Panc1 (cell line): ENCODE measurements around the gene CDAN1. TPM values are rescaled to one million over a fixed set of nuclear protein-coding genes. Genes with fewer than 3 reads are reported as not detected.
"Not testable (repeated sequence)": the region's sequence is repeated elsewhere in the genome, so short reads cannot be mapped to it uniquely, and the experiment has no call there.

Experiments
- ATAC-seq: fragments of 200-7000 bp; cut with Tn5 transposase; 2 replicates; pipeline ENCODE4 v1.9.1; 2020; ENCODE audit warnings: mild to moderate bottlenecking, moderate library complexity
- BruUV-seq: library from RNA; stranded (reverse); fragments of 400-500 nt; replicated peaks from 2 replicates; lab custom pipeline; 2021; lab: Mats Ljungman, UMichigan
- CTCF ChIA-PET: fragments of 300-600 bp; sonication (Branson Sonifier 250); formaldehyde crosslinking; loops from one replicate; lab custom pipeline; 2022; ENCODE audit warnings: antibody characterized with exemption; lab: Charles Lee
- POLR2A ChIA-PET: fragments of 300-600 bp; sonication (Branson Sonifier 250); formaldehyde crosslinking; loops from one replicate; lab custom pipeline; 2022; ENCODE audit warnings: antibody characterized with exemption; lab: Charles Lee
- DNase-seq: peaks from one replicate; pipeline ENCODE4 v3.0.0-alpha.2; 2010; ENCODE audit warnings: low read depth, low spot score
- H3K27ac ChIP-seq: 2 replicates; pipeline ENCODE4 v1.5.1; 2011; ENCODE audit warnings: mild to moderate bottlenecking, low read length, inconsistent platforms
- H3K27me3 ChIP-seq: fragments of 200-500 bp; sonication (Bioruptor generic); 2 replicates; pipeline ENCODE4 v1.6.0; 2014; ENCODE audit warnings: low read length, inconsistent platforms; ENCODE audit not compliant: control insufficient read depth, insufficient read depth
- H3K36me3 ChIP-seq: fragments of 200-500 bp; sonication (Bioruptor generic); 2 replicates; pipeline ENCODE4 v1.5.1; 2014; ENCODE audit warnings: inconsistent platforms, mild to moderate bottlenecking, low read length, moderate library complexity; ENCODE audit not compliant: control insufficient read depth, insufficient read depth
- H3K4me1 ChIP-seq: 2 replicates; pipeline ENCODE4 v1.5.1; 2011; ENCODE audit warnings: inconsistent platforms, mild to moderate bottlenecking, low read length, moderate library complexity; ENCODE audit not compliant: control insufficient read depth, insufficient read depth
- H3K4me3 ChIP-seq, 2 experiments: 2 replicates each; pipeline ENCODE4 v1.5.1; 2011 to 2012; ENCODE audit warnings: low read depth in 2 of 2, low read length in 2 of 2, mild to moderate bottlenecking in 2 of 2, inconsistent platforms in 1 of 2, moderate library complexity in 1 of 2
- H3K9me3 ChIP-seq: fragments of 200-500 bp; sonication (Bioruptor generic); 2 replicates; pipeline ENCODE4 v1.5.1; 2014; ENCODE audit warnings: low read depth, mild to moderate bottlenecking, inconsistent platforms, low read length, moderate library complexity; ENCODE audit not compliant: control insufficient read depth, insufficient read depth
- POLR2AphosphoS5 ChIP-seq: IDR thresholded peaks from 2 replicates; pipeline ENCODE4 v1.6.1; 2012; ENCODE audit warnings: mild to moderate bottlenecking, low read depth, low read length, moderate library complexity
- SIN3A ChIP-seq: IDR thresholded peaks from 2 replicates; pipeline ENCODE4 v1.6.1; 2012; ENCODE audit warnings: low read depth, mild to moderate bottlenecking, low read length, moderate library complexity, borderline replicate concordance; ENCODE audit not compliant: insufficient read depth
- TCF7L2 ChIP-seq: IDR thresholded peaks from 2 replicates; pipeline ENCODE4 v1.6.1; 2011; ENCODE audit warnings: mild to moderate bottlenecking, low read depth, low read length, inconsistent platforms
- in situ Hi-C: cut with HindIII; loops from 2 replicates; pipeline ENCODE4 v1.10.0; 2016; ENCODE audit warnings: low sequenced_read_pairs, low pct_unique_long_range_greater_than_20kb
- intact Hi-C: fragments of 100-400 bp; cut with micrococcal nuclease; formaldehyde crosslinking; loops from one replicate; pipeline ENCODE4 v1.10.0; 2022; ENCODE audit not compliant: unreplicated experiment
- total RNA-seq: library from RNA; stranded (reverse); gene quantifications from one replicate; pipeline ENCODE4 v1.2.1, GENCODE V29; 2021; ENCODE audit not compliant: unreplicated experiment
- TF ChIP-seq, protein P1 (sequence below), 2 experiments: IDR thresholded peaks; 2 replicates each; pipeline ENCODE4 v1.6.1; 2011 to 2012; ENCODE audit warnings: low read depth in 2 of 2, control low read depth in 1 of 2, low read length in 1 of 2, mild to moderate bottlenecking in 1 of 2, moderate library complexity in 1 of 2; ENCODE audit not compliant: insufficient read depth in 1 of 2
- TF ChIP-seq, protein P2 (sequence below): fragments of 450-650 bp; IDR thresholded peaks from 2 replicates; pipeline ENCODE4 v1.5.1; 2017; ENCODE audit warnings: mild to moderate bottlenecking

The CDAN1 gene
- total RNA-seq, 1 experiment from 2014 or later = 41.1 TPM

DNA sequence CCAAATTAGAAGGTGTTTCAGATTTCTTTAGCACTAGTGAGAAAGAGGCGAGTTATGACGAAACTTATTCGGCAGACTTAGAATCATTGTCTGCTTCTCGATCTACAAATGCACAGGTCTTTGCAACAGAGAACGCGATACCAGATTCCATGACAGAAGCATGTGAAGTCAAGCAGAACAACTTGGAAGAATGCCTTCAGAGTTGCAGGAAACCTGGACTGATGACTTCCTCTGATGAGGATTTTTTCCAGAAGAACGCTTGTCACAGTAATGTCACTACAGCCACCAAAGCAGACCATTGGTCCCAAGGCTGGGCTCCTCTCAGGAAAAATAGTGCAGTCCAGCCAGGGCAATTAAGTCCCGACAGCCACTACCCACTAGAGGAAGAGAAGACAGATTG is 50.6 kb downstream of the CDAN1 start:
- Histone ChIP-seq H3K4me1 (no peaks in the 10 kb centered on the region), H3K4me3 (no peak overlapping the region), H3K27ac (no peak overlapping the region), H3K9me3 (no peaks in the 10 kb centered on the region), H3K27me3 (no peaks in the 10 kb centered on the region), H3K36me3 (no peaks in the 10 kb centered on the region)
- ChIA-PET POLR2A (no interaction called here), CTCF (no interaction called here)
- in situ Hi-C loops = no loop called here
- BruUV-seq = no TSS peak
- intact Hi-C loops = no loop called here
- DNase-seq (no peak), ATAC-seq (no peak)
- TF ChIP-seq SIN3A (no peak), TCF7L2 (no peak), POLR2AphosphoS5 (no peak)
- TF ChIP-seq, protein P1, sequence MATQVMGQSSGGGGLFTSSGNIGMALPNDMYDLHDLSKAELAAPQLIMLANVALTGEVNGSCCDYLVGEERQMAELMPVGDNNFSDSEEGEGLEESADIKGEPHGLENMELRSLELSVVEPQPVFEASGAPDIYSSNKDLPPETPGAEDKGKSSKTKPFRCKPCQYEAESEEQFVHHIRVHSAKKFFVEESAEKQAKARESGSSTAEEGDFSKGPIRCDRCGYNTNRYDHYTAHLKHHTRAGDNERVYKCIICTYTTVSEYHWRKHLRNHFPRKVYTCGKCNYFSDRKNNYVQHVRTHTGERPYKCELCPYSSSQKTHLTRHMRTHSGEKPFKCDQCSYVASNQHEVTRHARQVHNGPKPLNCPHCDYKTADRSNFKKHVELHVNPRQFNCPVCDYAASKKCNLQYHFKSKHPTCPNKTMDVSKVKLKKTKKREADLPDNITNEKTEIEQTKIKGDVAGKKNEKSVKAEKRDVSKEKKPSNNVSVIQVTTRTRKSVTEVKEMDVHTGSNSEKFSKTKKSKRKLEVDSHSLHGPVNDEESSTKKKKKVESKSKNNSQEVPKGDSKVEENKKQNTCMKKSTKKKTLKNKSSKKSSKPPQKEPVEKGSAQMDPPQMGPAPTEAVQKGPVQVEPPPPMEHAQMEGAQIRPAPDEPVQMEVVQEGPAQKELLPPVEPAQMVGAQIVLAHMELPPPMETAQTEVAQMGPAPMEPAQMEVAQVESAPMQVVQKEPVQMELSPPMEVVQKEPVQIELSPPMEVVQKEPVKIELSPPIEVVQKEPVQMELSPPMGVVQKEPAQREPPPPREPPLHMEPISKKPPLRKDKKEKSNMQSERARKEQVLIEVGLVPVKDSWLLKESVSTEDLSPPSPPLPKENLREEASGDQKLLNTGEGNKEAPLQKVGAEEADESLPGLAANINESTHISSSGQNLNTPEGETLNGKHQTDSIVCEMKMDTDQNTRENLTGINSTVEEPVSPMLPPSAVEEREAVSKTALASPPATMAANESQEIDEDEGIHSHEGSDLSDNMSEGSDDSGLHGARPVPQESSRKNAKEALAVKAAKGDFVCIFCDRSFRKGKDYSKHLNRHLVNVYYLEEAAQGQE (IDR thresholded peaks at IDR 0.05; ENCODE audit: insufficient read depth in 1 of 2, low read depth in 2 of 2, low read length in 1 of 2) = no peak
- TF ChIP-seq, protein P2, sequence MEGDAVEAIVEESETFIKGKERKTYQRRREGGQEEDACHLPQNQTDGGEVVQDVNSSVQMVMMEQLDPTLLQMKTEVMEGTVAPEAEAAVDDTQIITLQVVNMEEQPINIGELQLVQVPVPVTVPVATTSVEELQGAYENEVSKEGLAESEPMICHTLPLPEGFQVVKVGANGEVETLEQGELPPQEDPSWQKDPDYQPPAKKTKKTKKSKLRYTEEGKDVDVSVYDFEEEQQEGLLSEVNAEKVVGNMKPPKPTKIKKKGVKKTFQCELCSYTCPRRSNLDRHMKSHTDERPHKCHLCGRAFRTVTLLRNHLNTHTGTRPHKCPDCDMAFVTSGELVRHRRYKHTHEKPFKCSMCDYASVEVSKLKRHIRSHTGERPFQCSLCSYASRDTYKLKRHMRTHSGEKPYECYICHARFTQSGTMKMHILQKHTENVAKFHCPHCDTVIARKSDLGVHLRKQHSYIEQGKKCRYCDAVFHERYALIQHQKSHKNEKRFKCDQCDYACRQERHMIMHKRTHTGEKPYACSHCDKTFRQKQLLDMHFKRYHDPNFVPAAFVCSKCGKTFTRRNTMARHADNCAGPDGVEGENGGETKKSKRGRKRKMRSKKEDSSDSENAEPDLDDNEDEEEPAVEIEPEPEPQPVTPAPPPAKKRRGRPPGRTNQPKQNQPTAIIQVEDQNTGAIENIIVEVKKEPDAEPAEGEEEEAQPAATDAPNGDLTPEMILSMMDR = no peak

DNA sequence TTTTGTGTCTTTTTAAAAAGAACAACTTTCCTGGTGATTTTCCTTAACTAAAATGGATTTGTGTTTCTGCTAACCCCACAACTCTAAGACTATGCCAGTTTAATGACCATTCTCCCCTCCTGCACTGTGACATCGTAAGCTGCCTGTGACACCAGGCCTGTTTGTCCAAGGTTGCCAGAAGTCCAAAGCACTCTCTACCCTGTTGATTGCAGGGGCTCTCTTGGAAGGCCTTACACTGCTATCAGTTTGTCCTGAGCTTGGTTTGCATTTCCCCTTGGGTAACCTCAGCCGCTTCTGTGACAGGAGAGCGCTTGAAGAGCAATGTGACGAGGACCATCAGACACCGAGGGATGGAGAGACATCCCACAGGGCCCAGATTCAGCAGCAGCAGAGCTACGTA is 55.8 kb downstream of the CDAN1 start:
- ChIA-PET CTCF (interaction anchor here (0.5 kb wide), 1 partner anchor 13 kb away, joined by 3 read pairs; no protein-coding TSS in a partner anchor), POLR2A (no interaction called here)
- TF ChIP-seq, protein P2 = no peak
- TF ChIP-seq, protein P1 (IDR thresholded peaks at IDR 0.05; ENCODE audit: insufficient read depth in 1 of 2, low read depth in 2 of 2, low read length in 1 of 2) = no peak
- TF ChIP-seq TCF7L2 (no peak), SIN3A (no peak), POLR2AphosphoS5 (no peak)
- ATAC-seq (no peak), DNase-seq (no peak)
- intact Hi-C loops (no loop called here), in situ Hi-C loops (no loop called here)
- Histone ChIP-seq H3K27me3 (no peaks in the 10 kb centered on the region), H3K4me1 (no peaks in the 10 kb centered on the region), H3K9me3 (no peaks in the 10 kb centered on the region), H3K27ac (no peak overlapping the region), H3K4me3 (no peak overlapping the region), H3K36me3 (no peaks in the 10 kb centered on the region)
- no TSS peak for BruUV-seq

DNA sequence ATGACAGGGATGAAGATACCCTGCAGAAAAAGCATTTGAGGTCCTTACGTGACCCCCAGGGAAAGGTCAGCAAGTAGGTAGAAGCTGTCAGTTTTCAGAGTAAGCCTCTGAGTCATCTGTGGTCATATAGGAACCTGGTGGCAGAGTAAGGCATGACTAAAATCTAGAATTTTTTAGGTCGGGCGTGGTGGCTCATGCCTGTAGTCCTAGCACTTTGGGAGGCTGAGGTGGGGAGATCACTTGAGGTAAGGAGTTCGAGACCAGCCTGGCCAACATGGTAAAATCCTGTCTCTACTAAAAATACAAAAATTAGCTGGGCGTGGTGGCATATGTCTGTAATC is 56.8 kb downstream of the CDAN1 start:
- H3K4me3 ChIP-seq, H3K27me3 ChIP-seq, BruUV-seq, CTCF ChIA-PET, in situ Hi-C loops, ATAC-seq, H3K27ac ChIP-seq, H3K36me3 ChIP-seq, H3K9me3 ChIP-seq, H3K4me1 ChIP-seq, DNase-seq, intact Hi-C loops: not testable (repeated sequence)
- POLR2A ChIA-PET = interaction anchor here (0.6 kb wide), 1 partner anchor 91 kb away, joined by 8 read pairs; no protein-coding TSS in a partner anchor
